DMS79 treated with DMSO at 0.1 percent for 48 hours (cell line): ENCODE results near the gene KRT83.
"Not testable (repeated sequence)": the region's sequence is repeated elsewhere in the genome, so short reads cannot be mapped to it uniquely, and the experiment has no call there.

ENCODE experiments used
- DNase-seq: peaks from one replicate; lab custom pipeline; 2025; lab: John Stamatoyannopoulos, UW

KRT83 gene

GRCh38 chr12:52308806-52309425, 12.3 kb downstream of the KRT83 start:
- no peak for DNase-seq

GRCh38 chr12:52307836-52308805, 13.1 kb downstream of the KRT83 start:
- peak; percentile 27 for DNase-seq

GRCh38 chr12:52306731-52307130, 14.5 kb downstream of the KRT83 start:
- DNase-seq = no peak

- no peak for DNase-seq
These were observed 15.1 kb downstream of the KRT83 start for GRCh38 chr12:52305921-52306705.

GRCh38 chr12:52304941-52305411, 16.2 kb downstream of the KRT83 start:
- DNase-seq = not testable (repeated sequence)

- not testable (repeated sequence) for DNase-seq
These were observed 18.8 kb downstream of the KRT83 start for GRCh38 chr12:52302242-52302914.

GRCh38 chr12:52301721-52302120, 19.5 kb downstream of the KRT83 start:
- not testable (repeated sequence) for DNase-seq

- no peak for DNase-seq
These were observed 20.2 kb downstream of the KRT83 start for GRCh38 chr12:52300796-52301691.

- no peak for DNase-seq
These were observed 22.5 kb downstream of the KRT83 start for GRCh38 chr12:52298677-52299190.

GRCh38 chr12:52296572-52297215, 24.5 kb downstream of the KRT83 start:
- no peak for DNase-seq

GRCh38 chr12:52295663-52296062, 25.5 kb downstream of the KRT83 start:
- no peak for DNase-seq

GRCh38 chr12:52294803-52295202, 26.4 kb downstream of the KRT83 start:
- DNase-seq = no peak

GRCh38 chr12:52293926-52294325, 27.3 kb downstream of the KRT83 start:
- DNase-seq = no peak

GRCh38 chr12:52291267-52291935, 29.8 kb downstream of the KRT83 start, which contains the start of gene KRT81:
TSS of gene KRT81 (minus strand) at chr12:52291534. CDS start at chr12:52291465, 69 bp downstream.
- no peak for DNase-seq

GRCh38 chr12:52290483-52291134, 30.6 kb downstream of the KRT83 start:
- DNase-seq = not testable (repeated sequence)

GRCh38 chr12:52287816-52288805, 33.1 kb downstream of the KRT83 start:
- not testable (repeated sequence) for DNase-seq
